ENCODE data around the gene SMIM31. TPM values are rescaled to one million over a fixed set of nuclear protein-coding genes. Genes with fewer than 3 reads are reported as not detected.

The SMIM31 gene
- total RNA-seq, 1 donor from 2014 or later: not detected

GRCh38 chr4:164730705-164731393 lies 23.1 kb upstream of the SMIM31 start:
- no peaks in the 10 kb centered on the region for H3K4me1 ChIP-seq
- ATAC-seq: no peak
- no peak for DNase-seq
- TF ChIP-seq CTCF (IDR thresholded peaks at IDR 0.05): no peak
- no peak overlapping the region for H3K4me3 ChIP-seq
- intact Hi-C loops (cut with DNase I): no loop called here
- no peaks in the 10 kb centered on the region for H3K9me3 ChIP-seq
- peaks cover 4% of the 10 kb centered on the region for H3K27me3 ChIP-seq
- no peaks in the 10 kb centered on the region for H3K36me3 ChIP-seq
- H3K27ac ChIP-seq: no peak overlapping the region

- TF ChIP-seq CTCF (IDR thresholded peaks at IDR 0.05): peak; percentile 84
- no peak for DNase-seq
- no peaks in the 10 kb centered on the region for H3K4me1 ChIP-seq
- no peaks in the 10 kb centered on the region for H3K9me3 ChIP-seq
- peaks cover 4% of the 10 kb centered on the region for H3K27me3 ChIP-seq
- intact Hi-C loops (cut with DNase I): no loop called here
- no peak overlapping the region for H3K4me3 ChIP-seq
- H3K36me3 ChIP-seq: no peaks in the 10 kb centered on the region
- peak; percentile 74 for ATAC-seq
- H3K27ac ChIP-seq: no peak overlapping the region
Measured at GRCh38 chr4:164731827-164732474, 22.0 kb upstream of the SMIM31 start.

- intact Hi-C loops (cut with DNase I): no loop called here
- ATAC-seq: peak; percentile 26
- H3K27me3 ChIP-seq: no peaks in the 10 kb centered on the region
- no peak overlapping the region for H3K27ac ChIP-seq
- no peak overlapping the region for H3K4me3 ChIP-seq
- no peaks in the 10 kb centered on the region for H3K36me3 ChIP-seq
- no peaks in the 10 kb centered on the region for H3K9me3 ChIP-seq
- DNase-seq: no peak
- TF ChIP-seq CTCF (IDR thresholded peaks at IDR 0.05): no peak
- no peaks in the 10 kb centered on the region for H3K4me1 ChIP-seq
Measured at GRCh38 chr4:164734484-164734883, 19.4 kb upstream of the SMIM31 start.

GRCh38 chr4:164748375-164748774 lies 5.6 kb upstream of the SMIM31 start:
- H3K36me3 ChIP-seq: no peaks in the 10 kb centered on the region
- DNase-seq (no peak), ATAC-seq (no peak)
- H3K27ac ChIP-seq: no peak overlapping the region
- H3K4me1 ChIP-seq: no peaks in the 10 kb centered on the region
- intact Hi-C loops (cut with DNase I): no loop called here
- H3K4me3 ChIP-seq: no peak overlapping the region
- no peaks in the 10 kb centered on the region for H3K27me3 ChIP-seq
- TF ChIP-seq CTCF (IDR thresholded peaks at IDR 0.05): peak; percentile 41
- no peaks in the 10 kb centered on the region for H3K9me3 ChIP-seq

DNA sequence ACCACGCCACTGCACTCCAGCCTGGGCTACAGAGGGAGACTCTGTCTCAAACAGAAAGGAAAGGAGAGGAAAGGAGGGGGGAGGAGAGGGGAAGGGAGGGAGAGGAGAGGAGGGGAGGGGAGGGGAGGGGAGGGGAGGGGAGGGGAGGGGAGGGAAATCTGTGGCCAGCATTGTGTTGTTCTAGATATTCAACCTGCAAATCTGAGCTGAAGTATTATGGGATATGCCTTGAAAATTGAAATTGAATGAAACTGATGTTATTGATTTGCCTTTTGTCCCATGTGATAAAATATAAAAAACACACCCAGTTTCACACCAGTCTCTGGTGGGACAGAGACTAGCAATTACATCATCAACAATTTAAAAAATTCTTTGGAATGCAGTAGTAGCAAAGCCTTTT lies 1.5 kb downstream of the SMIM31 start:
- Histone ChIP-seq H3K4me1 (no peaks in the 10 kb centered on the region), H3K27me3 (no peaks in the 10 kb centered on the region), H3K9me3 (no peaks in the 10 kb centered on the region), H3K27ac (no peak overlapping the region), H3K4me3 (no peak overlapping the region), H3K36me3 (no peaks in the 10 kb centered on the region)
- DNase-seq: no peak
- intact Hi-C loops (cut with DNase I): no loop called here
- no peak for ATAC-seq
- TF ChIP-seq CTCF (IDR thresholded peaks at IDR 0.05): no peak
